HG03439 (cell line): Measurements from ENCODE around the gene REXO1.

Experiments
- ATAC-seq: cut with Tn5 transposase; IDR thresholded peaks from one replicate; pipeline ENCODE4 v1.9.1; 2021; ENCODE audit warnings: mild to moderate bottlenecking, moderate library complexity; ENCODE audit not compliant: unreplicated experiment

The REXO1 gene

GRCh38 chr19:1829958-1830357, 18.3 kb downstream of the REXO1 start:
- no peak for ATAC-seq

- no peak for ATAC-seq
Measured at GRCh38 chr19:1828279-1829238, 19.7 kb downstream of the REXO1 start.

GRCh38 chr19:1827566-1828278, 20.6 kb downstream of the REXO1 start:
- ATAC-seq: no peak

GRCh38 chr19:1826557-1827521, 21.4 kb downstream of the REXO1 start:
- ATAC-seq: no peak

- no peak for ATAC-seq
Measured at GRCh38 chr19:1825909-1826556, 22.2 kb downstream of the REXO1 start.

- no peak for ATAC-seq
Measured at GRCh38 chr19:1824252-1824622, 24.0 kb downstream of the REXO1 start.

GRCh38 chr19:1823539-1824251, 24.6 kb downstream of the REXO1 start:
- no peak for ATAC-seq

- no peak for ATAC-seq
Measured at GRCh38 chr19:1823020-1823419, 25.3 kb downstream of the REXO1 start.

GRCh38 chr19:1822210-1822609, 26.1 kb downstream of the REXO1 start:
- no peak for ATAC-seq

- no peak for ATAC-seq
Measured at GRCh38 chr19:1819341-1820255, 28.7 kb downstream of the REXO1 start.

GRCh38 chr19:1818549-1819195, 29.6 kb downstream of the REXO1 start:
- ATAC-seq: no peak

- no peak for ATAC-seq
Measured at GRCh38 chr19:1817553-1818179, 30.6 kb downstream of the REXO1 start.

- no peak for ATAC-seq
Measured at GRCh38 chr19:1816530-1817298, 31.6 kb downstream of the REXO1 start.

- no peak for ATAC-seq
Measured at GRCh38 chr19:1815605-1816529, 32.4 kb downstream of the REXO1 start.

- ATAC-seq: no peak
Measured at GRCh38 chr19:1814833-1815604, 33.3 kb downstream of the REXO1 start.
